ENCODE results near the gene STAC2.

DNA sequence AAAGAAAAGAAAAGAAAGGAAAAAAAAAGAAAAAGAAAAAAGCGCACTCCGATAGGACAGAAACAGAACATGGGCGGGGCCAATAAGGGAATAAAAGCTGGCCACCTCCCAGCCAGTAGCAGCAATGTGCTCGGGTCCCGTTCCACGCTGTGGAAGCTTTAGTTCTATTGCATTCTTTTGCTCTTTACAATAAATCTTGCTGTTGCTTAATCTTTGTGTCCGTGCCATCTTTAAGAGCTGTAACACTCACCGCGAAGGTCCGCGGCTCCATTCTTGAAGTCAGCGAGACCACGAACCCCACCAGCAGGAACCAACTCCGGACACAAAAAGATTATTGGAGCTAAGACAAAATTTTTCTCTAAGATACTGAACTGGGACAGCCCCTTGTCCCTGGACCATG, 56.6 kb downstream of the STAC2 start:
- TF ChIP-seq, protein P1, sequence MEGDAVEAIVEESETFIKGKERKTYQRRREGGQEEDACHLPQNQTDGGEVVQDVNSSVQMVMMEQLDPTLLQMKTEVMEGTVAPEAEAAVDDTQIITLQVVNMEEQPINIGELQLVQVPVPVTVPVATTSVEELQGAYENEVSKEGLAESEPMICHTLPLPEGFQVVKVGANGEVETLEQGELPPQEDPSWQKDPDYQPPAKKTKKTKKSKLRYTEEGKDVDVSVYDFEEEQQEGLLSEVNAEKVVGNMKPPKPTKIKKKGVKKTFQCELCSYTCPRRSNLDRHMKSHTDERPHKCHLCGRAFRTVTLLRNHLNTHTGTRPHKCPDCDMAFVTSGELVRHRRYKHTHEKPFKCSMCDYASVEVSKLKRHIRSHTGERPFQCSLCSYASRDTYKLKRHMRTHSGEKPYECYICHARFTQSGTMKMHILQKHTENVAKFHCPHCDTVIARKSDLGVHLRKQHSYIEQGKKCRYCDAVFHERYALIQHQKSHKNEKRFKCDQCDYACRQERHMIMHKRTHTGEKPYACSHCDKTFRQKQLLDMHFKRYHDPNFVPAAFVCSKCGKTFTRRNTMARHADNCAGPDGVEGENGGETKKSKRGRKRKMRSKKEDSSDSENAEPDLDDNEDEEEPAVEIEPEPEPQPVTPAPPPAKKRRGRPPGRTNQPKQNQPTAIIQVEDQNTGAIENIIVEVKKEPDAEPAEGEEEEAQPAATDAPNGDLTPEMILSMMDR (IDR thresholded peaks at IDR 0.05): no peak
- TF ChIP-seq EP300 (IDR thresholded peaks at IDR 0.05; ENCODE audit: borderline replicate concordance in 1 of 2, low read depth in 1 of 2, low read length in 1 of 2): no peak
- no peak for TF ChIP-seq RAD21 (IDR thresholded peaks at IDR 0.05; ENCODE audit: low read length)
- TF ChIP-seq ELF1 (IDR thresholded peaks at IDR 0.05): no peak

Data from SK-N-SH (cell line).